Measurements from ENCODE around the gene MAP3K3. TPM values are rescaled to one million over a fixed set of nuclear protein-coding genes. Genes with fewer than 3 reads are reported as not detected.

The MAP3K3 gene
- 10 to 100 TPM; 43.0 to 44.6 TPM for total RNA-seq

DNA sequence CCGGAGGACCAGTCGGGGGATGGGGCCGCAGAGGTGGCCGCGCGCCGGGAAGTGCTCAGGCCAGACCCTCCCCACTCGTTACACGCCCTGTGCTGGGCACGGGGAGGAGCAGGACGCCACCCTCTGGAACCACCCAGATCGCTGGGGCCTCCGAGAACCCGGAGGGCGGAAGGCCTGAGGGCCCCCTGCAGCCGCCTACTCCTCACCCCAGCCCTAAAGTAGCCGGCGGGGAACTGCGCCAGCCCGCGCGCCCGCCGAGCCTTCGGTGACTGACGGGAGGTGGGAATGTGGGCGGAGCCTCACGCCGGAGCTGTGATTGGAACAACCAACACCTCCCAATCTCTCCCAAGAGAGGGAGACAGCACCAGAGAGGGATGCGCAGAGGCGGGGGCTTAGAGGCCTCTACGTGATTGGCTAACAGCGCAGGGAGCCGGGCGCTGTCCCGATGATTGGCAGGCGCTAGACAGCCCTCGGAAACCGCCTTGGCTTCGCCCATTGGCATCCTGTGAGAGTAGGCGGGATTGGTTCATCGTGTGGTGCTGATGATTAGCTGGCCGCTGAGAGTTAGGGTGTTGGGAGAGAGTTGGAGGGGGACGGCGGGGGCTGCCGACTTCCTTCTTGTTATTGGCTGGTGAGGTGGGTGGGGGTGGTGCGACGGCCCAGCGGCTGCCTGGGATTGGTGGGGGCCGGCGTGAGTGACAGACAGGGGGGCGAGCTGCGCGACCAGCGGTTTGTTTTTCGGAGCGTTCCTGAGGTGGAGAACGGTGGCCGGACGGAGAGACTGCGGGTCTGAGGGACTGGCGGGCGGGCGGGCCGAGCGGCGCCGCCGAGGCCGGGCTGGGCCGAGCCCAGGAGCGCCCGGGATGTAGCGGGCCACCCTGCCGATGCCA lies at the start of gene MAP3K3:
MAP3K3 (plus strand) TSS at position 734 of the 890 bp plus-strand sequence. CDS start 343 bp downstream, outside the sequence.

GRCh38 chr17:63600569-63601438 lies 21.4 kb upstream of the MAP3K3 start, which contains the start of gene TACO1:
Gene TACO1, plus strand, starts transcription at chr17:63600895. Its CDS starts 189 bp downstream, at chr17:63601084.

DNA sequence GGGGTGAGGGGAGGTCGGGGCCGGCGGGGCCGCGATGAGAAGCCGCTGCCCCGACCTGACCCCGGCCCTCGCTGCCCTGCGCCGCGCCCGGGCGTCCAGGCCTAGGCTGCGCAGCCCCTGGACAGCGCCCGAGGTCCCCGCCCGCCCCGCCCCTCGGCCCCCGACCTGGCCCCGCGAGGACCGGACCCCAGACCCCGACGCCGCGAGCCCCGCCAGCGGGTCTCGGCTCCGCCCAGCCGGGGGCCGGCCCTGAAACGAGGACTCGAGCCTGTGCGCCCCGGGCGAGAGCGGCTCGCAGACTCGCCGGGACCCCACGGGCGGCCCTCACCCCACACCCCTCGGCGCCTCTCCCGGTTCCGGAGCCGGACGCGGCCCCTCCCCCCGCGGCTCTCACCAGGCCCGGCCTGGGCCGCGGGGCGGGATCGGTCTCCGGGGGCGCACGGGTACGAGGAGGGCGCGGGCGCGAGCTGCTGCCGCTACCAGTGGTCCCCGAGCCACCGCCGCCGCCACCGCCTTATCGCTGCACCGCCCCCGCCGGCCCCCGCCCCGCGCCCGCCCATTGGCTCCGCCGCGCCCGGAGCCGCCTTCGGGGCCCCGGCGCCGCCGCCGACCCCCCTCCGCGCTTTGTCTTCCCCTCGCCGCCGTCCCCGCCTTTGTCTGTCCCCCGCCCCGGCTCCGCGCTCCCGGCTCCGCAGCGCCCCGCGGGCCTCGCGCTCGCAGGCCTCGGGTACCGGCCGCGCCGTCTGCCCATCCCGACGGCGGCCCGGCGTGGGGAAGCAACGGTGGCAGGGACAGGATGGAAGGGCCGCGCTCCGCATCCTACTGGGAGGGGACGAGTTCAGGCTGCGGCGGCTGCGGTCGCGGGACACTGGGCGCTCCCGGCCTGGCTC lies 77.7 kb downstream of the MAP3K3 start, which contains the start of gene LIMD2:
LIMD2 (minus strand) TSS at position 488 of the 890 bp plus-strand sequence. CDS start 827 bp downstream, outside the sequence.

DNA sequence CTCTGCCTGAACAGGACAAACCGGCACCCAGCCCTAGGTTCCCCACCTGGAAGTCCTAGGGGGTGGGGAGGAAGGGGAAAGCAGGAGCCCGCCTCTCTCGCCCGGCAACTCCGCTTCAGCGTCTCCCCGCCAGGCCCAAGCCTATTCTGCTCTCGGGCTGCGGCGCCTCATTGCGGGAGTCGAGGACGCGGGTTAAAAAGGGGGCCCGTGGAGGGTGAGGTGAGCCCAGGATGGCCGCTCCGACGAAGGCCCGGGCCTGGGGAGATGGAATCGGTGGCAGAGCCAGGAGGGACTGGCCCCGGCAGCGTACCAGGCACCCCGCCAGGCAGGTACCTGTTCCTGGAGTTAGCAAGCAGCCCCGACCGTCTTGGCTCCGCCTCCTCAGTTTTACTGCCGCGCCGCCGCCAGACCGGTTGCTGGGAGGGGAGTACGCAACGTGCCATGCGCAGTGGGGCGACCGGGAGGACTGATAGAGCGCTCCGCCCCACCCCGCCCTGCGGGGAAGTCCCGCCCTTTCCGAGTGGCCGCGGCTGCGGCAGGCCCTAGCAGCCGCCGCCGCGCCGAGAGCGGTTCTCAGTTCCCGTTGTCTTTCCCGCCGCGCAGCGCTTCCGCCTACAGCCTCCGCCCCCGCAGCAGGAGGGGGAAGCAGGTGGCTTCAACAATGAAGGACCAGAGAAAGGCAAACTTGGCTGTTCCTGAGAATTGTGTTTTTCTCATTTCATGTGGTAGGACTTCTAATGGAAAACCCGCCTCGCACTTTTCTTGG lies 119.4 kb downstream of the MAP3K3 start, which contains the start of gene STRADA:
STRADA (minus strand) TSS at position 392 of the 766 bp plus-strand sequence. CDS start 13,430 bp downstream, outside the sequence.

Other genes starting within 250 kb of the MAP3K3 start
- gene CYB561, start 176.1 kb upstream of the MAP3K3 start, total RNA-seq, result 1 to 10 TPM; 4.8 to 5.2 TPM
- gene ACE, start 145.4 kb upstream of the MAP3K3 start, total RNA-seq, result 1 to 10 TPM; 3.1 to 3.6 TPM
- not detected for gene KCNH6, start 99.1 kb upstream of the MAP3K3 start, total RNA-seq
- gene DCAF7, start 71.9 kb upstream of the MAP3K3 start, total RNA-seq, result 100 to 1,000 TPM; 109 to 116 TPM
- gene TACO1, start 21.5 kb upstream of the MAP3K3 start, total RNA-seq, result 10 to 100 TPM; 20.3 to 22.4 TPM
- gene LIMD2, start 77.7 kb downstream of the MAP3K3 start, total RNA-seq, result 100 to 1,000 TPM; 522 to 536 TPM
- 10 to 100 TPM; 40.0 to 42.5 TPM for gene STRADA, start 119.4 kb downstream of the MAP3K3 start, total RNA-seq
- gene CCDC47, start 151.2 kb downstream of the MAP3K3 start, total RNA-seq, result 10 to 100 TPM; 46.0 to 47.9 TPM
- 100 to 1,000 TPM; 122 to 123 TPM for gene DDX42, start 151.8 kb downstream of the MAP3K3 start, total RNA-seq
- 100 to 1,000 TPM; 131 to 137 TPM for gene PSMC5, start 205.0 kb downstream of the MAP3K3 start, total RNA-seq
- gene FTSJ3, start 205.2 kb downstream of the MAP3K3 start, total RNA-seq, result 10 to 100 TPM; 42.1 to 44.5 TPM
- gene SMARCD2, start 220.3 kb downstream of the MAP3K3 start, total RNA-seq, result 100 to 1,000 TPM; 127 to 128 TPM

All from activated naive CD4-positive, alpha-beta T cell treated with anti-CD3 and anti-CD28 coated beads, Interleukin-2, amount 10 ng/mL, durations not matched to agents 5 hours and 36 hours (primary cell).